Measurements from ENCODE around the gene DELE1.

DNA sequence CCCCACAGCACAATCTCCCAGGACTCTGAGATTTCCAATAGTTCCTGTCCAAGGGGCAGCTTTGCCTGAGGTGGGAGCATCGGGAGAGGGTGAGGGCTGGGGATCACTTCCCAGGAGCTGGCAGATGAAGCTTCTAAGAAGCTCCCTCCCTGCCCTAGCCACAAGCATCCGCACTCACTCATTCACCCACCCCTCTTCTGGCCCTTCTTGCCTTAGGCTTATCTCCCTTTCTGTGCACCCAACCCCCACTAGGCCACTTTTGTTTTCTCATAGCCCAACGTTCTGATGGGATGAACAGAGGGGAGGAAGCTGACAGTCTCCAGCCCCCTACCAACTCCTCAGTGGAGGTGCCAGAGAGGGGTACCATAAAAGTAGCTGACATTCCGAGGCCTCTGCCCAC lies 41.8 kb upstream of the DELE1 start:
- TF ChIP-seq, protein P1, sequence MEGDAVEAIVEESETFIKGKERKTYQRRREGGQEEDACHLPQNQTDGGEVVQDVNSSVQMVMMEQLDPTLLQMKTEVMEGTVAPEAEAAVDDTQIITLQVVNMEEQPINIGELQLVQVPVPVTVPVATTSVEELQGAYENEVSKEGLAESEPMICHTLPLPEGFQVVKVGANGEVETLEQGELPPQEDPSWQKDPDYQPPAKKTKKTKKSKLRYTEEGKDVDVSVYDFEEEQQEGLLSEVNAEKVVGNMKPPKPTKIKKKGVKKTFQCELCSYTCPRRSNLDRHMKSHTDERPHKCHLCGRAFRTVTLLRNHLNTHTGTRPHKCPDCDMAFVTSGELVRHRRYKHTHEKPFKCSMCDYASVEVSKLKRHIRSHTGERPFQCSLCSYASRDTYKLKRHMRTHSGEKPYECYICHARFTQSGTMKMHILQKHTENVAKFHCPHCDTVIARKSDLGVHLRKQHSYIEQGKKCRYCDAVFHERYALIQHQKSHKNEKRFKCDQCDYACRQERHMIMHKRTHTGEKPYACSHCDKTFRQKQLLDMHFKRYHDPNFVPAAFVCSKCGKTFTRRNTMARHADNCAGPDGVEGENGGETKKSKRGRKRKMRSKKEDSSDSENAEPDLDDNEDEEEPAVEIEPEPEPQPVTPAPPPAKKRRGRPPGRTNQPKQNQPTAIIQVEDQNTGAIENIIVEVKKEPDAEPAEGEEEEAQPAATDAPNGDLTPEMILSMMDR (conservative IDR thresholded peaks at IDR 0.05; ENCODE audit: low read depth, low read length) = no peak
- no peak for TF ChIP-seq EZH2 (IDR thresholded peaks at IDR 0.05; ENCODE audit: borderline replicate concordance, low read depth, low read length, poor library complexity, severe bottlenecking)
